Right renal pelvis (tissue), 4 donors: Measurements from ENCODE around the gene KIFC1. TPM values are rescaled to one million over a fixed set of nuclear protein-coding genes. Genes with fewer than 3 reads are reported as not detected.

Experiments
- DNase-seq, 4 donors: peaks; one replicate each; pipeline ENCODE4 v3.0.0-alpha.2; 2013; ENCODE audit warnings: low read depth in 4 of 4, low spot score in 3 of 4, missing footprints in 1 of 4
- polyA plus RNA-seq, 4 donors: library from polyadenylated mRNA; unstranded; fragments of 120-200 nt; gene quantifications; one replicate each; pipeline ENCODE4 v1.2.1, GENCODE V29; 2013; ENCODE audit not compliant: insufficient read length in 4 of 4

KIFC1 gene
- polyA plus RNA-seq, 4 donors = 35.4 to 39.6 (median 38.3) TPM

- no peak for DNase-seq
Measured at GRCh38 chr6:33423777-33424176, 32.2 kb downstream of the KIFC1 start.

- no peak for DNase-seq
Measured at GRCh38 chr6:33424855-33425667, 33.4 kb downstream of the KIFC1 start.

- DNase-seq = peak in 3 of 4 donors; percentile 65 to 78 (median 66)
Measured at GRCh38 chr6:33425668-33426577, 34.3 kb downstream of the KIFC1 start.

- no peak for DNase-seq
Measured at GRCh38 chr6:33426590-33427511, 35.2 kb downstream of the KIFC1 start.

GRCh38 chr6:33427585-33428223 is 36.1 kb downstream of the KIFC1 start:
- DNase-seq = no peak

GRCh38 chr6:33428224-33428965 is 36.8 kb downstream of the KIFC1 start:
- no peak for DNase-seq

- no peak for DNase-seq
Measured at GRCh38 chr6:33428966-33429749, 37.5 kb downstream of the KIFC1 start.

- no peak for DNase-seq
Measured at GRCh38 chr6:33429750-33430052, 38.1 kb downstream of the KIFC1 start.

GRCh38 chr6:33430334-33430733 is 38.7 kb downstream of the KIFC1 start:
- no peak for DNase-seq

- DNase-seq = no peak
Measured at GRCh38 chr6:33430991-33431879, 39.6 kb downstream of the KIFC1 start.

- no peak for DNase-seq
Measured at GRCh38 chr6:33431880-33432541, 40.4 kb downstream of the KIFC1 start.

- no peak for DNase-seq
Measured at GRCh38 chr6:33432546-33432945, 40.9 kb downstream of the KIFC1 start.

GRCh38 chr6:33433001-33433543 is 41.4 kb downstream of the KIFC1 start:
- DNase-seq = no peak

GRCh38 chr6:33433544-33434191 is 42.0 kb downstream of the KIFC1 start:
- no peak for DNase-seq

- no peak for DNase-seq
Measured at GRCh38 chr6:33434961-33435360, 43.3 kb downstream of the KIFC1 start.

GRCh38 chr6:33437666-33438065 is 46.0 kb downstream of the KIFC1 start:
- no peak for DNase-seq
